Stomach (tissue), 4 donors: ENCODE results near the gene SH3RF3.

Experiments used
- POLR2A ChIP-seq, 4 donors: fragments of 450-650 bp; IDR thresholded peaks; one replicate each; pipeline ENCODE4 v1.6.1; 2016; ENCODE audit warnings: antibody characterized with exemption in 4 of 4, control low read depth in 2 of 4, mild to moderate bottlenecking in 1 of 4, moderate library complexity in 1 of 4
- TF ChIP-seq, protein P1 (sequence below), 7 experiments: fragments of 450-650 bp in 4 of 7; fragments of 200-600 bp in 3 of 7; sonication (generic) in 3 of 7; IDR thresholded peaks; one replicate each; pipeline ENCODE4 v1.5.1; 2016 to 2019; ENCODE audit warnings: antibody characterized with exemption in 7 of 7, control low read depth in 2 of 7, mild to moderate bottlenecking in 1 of 7

- TF ChIP-seq POLR2A (IDR thresholded peaks at IDR 0.05) = no peak
- TF ChIP-seq, protein P1, sequence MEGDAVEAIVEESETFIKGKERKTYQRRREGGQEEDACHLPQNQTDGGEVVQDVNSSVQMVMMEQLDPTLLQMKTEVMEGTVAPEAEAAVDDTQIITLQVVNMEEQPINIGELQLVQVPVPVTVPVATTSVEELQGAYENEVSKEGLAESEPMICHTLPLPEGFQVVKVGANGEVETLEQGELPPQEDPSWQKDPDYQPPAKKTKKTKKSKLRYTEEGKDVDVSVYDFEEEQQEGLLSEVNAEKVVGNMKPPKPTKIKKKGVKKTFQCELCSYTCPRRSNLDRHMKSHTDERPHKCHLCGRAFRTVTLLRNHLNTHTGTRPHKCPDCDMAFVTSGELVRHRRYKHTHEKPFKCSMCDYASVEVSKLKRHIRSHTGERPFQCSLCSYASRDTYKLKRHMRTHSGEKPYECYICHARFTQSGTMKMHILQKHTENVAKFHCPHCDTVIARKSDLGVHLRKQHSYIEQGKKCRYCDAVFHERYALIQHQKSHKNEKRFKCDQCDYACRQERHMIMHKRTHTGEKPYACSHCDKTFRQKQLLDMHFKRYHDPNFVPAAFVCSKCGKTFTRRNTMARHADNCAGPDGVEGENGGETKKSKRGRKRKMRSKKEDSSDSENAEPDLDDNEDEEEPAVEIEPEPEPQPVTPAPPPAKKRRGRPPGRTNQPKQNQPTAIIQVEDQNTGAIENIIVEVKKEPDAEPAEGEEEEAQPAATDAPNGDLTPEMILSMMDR (IDR thresholded peaks at IDR 0.05) = no peak
Observed at GRCh38 chr2:109302319-109302718, 173.3 kb downstream of the SH3RF3 start.
